B cell (primary cell): ENCODE measurements around the gene SKAP1.

ENCODE experiments used
- EZH2 ChIP-seq: IDR thresholded peaks from 2 replicates; pipeline ENCODE4 v1.6.1; 2012; ENCODE audit warnings: borderline replicate concordance, low read depth, mild to moderate bottlenecking, moderate library complexity, low read length; ENCODE audit not compliant: insufficient read depth, poor library complexity, severe bottlenecking
- TF ChIP-seq, protein P1 (sequence below): fragments of 200-600 bp; IDR thresholded peaks from one replicate; pipeline ENCODE4 v1.8.0; 2022; ENCODE audit warnings: antibody characterized with exemption, mild to moderate bottlenecking

DNA sequence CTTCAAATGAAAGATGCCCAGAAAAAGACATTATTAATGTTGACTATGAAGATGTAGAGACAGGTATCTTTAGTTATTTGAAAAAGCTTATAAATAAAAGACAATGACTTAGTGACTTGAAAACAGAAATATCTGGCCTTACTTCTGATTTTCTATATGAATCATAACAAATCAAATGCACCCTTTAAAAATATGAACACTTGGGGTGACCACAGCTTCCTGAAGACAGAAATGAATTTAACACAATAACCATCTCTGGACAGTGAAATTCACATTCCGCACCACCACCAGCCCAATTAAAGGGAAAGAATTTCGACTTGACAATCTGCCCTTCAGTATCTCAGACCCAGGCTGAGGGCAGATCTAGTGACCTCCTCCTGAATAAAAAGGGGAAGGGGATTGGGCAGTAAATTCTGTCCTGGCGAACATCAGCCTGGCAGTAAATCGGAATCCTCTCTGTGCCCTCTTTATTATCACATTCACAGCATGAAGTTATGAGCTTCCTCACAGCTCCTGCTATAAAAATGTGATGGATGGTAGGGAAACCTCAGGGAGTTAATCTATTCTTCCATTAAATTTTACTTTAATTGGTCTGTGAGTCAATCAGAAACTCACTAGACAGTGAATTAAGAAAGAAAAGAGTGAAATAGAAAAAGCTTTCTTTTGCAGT lies 190.9 kb downstream of the SKAP1 start:
- TF ChIP-seq, protein P1, sequence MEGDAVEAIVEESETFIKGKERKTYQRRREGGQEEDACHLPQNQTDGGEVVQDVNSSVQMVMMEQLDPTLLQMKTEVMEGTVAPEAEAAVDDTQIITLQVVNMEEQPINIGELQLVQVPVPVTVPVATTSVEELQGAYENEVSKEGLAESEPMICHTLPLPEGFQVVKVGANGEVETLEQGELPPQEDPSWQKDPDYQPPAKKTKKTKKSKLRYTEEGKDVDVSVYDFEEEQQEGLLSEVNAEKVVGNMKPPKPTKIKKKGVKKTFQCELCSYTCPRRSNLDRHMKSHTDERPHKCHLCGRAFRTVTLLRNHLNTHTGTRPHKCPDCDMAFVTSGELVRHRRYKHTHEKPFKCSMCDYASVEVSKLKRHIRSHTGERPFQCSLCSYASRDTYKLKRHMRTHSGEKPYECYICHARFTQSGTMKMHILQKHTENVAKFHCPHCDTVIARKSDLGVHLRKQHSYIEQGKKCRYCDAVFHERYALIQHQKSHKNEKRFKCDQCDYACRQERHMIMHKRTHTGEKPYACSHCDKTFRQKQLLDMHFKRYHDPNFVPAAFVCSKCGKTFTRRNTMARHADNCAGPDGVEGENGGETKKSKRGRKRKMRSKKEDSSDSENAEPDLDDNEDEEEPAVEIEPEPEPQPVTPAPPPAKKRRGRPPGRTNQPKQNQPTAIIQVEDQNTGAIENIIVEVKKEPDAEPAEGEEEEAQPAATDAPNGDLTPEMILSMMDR: no peak
- no peak for TF ChIP-seq EZH2
